NT2/D1 (cell line): ENCODE data around the gene ANKRD9.

Experiments
- DNase-seq: peaks from one replicate; pipeline ENCODE4 v3.0.0-alpha.2; 2011; ENCODE audit warnings: low read depth, low spot score
- H3K27me3 ChIP-seq: 2 replicates; pipeline ENCODE4 v1.6.0; 2011; ENCODE audit warnings: mild to moderate bottlenecking; ENCODE audit not compliant: insufficient read length, insufficient read depth
- H3K36me3 ChIP-seq: 2 replicates; pipeline ENCODE4 v1.6.1; 2011; ENCODE audit warnings: mild to moderate bottlenecking, low read length, mixed read lengths; ENCODE audit not compliant: insufficient read depth, insufficient read length
- H3K4me1 ChIP-seq: 2 replicates; pipeline ENCODE4 v1.5.1; 2011; ENCODE audit not compliant: insufficient read depth, insufficient read length
- H3K4me3 ChIP-seq: 2 replicates; pipeline ENCODE4 v1.5.1; 2011; ENCODE audit warnings: low read depth; ENCODE audit not compliant: insufficient read length
- H3K9ac ChIP-seq: 2 replicates; pipeline ENCODE4 v1.6.0; 2011; ENCODE audit warnings: low read depth; ENCODE audit not compliant: insufficient read length
- H3K9me3 ChIP-seq: 2 replicates; pipeline ENCODE4 v1.5.1; 2011; ENCODE audit warnings: mild to moderate bottlenecking, low read length; ENCODE audit not compliant: insufficient read depth
- SUZ12 ChIP-seq: IDR thresholded peaks from 2 replicates; pipeline ENCODE4 v1.6.1; 2011; ENCODE audit not compliant: insufficient read length, insufficient read depth; ENCODE audit errors: extremely low read depth
- YY1 ChIP-seq: IDR thresholded peaks from 2 replicates; pipeline ENCODE4 v1.6.1; 2011; ENCODE audit not compliant: insufficient read length, insufficient read depth
- ZNF274 ChIP-seq: IDR thresholded peaks from 2 replicates; pipeline ENCODE4 v1.6.1; 2011; ENCODE audit warnings: mild to moderate bottlenecking, low read depth, low read length

The ANKRD9 gene

DNA sequence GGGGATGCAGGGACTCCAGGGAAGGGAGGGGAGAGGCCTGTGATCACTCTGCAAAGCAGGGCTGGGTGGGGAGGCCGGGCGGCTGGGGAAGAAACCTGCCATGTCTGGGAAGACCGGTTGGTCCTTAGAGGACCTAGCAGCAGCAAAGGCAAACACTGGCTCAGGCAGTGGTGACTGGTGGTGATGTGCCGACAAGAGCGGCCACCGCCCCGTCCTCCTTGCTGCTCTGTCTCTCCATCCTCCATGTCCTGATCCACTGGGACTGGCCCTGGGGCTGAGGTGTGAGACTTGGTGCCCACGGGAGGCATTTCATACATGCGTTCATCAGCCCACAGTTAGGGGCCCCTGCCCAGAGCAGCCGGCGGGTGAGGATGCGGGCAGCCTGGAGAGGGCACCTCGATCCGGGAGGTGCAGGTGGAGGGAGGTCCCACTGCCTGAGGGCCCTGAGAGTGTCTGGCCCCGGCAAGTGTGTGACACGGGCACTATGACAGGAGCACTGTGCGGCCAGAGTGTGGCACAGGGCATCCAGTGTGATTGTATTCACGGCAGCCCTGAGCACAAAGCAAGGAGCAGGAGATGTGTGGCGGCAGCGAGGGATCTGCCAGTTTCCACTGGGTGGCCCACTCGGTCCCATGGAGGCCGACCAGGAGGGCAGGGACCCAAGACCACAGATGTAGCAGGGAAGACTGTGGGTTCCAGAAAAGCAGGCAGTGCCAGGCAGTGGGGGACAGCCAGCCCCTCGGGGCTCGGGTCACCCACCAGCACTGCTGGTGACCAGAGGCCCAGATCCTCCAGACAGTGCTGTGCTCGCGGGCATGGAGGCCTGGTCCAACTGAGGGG, 13.9 kb downstream of the ANKRD9 start:
- Histone ChIP-seq H3K4me3 (no peak overlapping the region), H3K36me3 (peaks cover 12% of the 10 kb centered on the region), H3K9me3 (no peaks in the 10 kb centered on the region), H3K27me3 (no peaks in the 10 kb centered on the region), H3K9ac (no peak overlapping the region), H3K4me1 (no peaks in the 10 kb centered on the region)
- DNase-seq = no peak
- TF ChIP-seq YY1 (no peak), SUZ12 (no peak), ZNF274 (no peak)

DNA sequence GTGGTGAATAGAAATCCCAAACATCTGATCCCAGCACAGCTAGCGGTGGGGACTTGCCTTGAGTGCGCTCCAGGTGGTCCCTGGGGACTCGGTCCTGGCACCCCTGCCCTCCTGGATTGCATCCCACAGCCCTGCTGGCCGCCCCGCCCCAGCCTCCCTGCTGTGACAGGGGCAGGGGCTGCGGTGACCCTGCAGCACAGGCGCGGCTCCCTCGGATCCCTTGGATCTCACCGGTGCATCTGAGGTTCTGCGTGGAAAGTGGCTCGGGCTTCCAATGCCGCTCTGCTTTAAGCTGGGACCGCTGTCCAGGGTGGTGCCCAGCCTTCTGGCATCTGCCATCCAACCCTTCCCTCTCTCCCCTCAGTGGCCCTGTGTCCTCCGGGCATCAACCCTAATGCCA, 16.0 kb downstream of the ANKRD9 start:
- Histone ChIP-seq H3K27me3 (no peaks in the 10 kb centered on the region), H3K4me3 (no peak overlapping the region), H3K9me3 (no peaks in the 10 kb centered on the region), H3K9ac (no peak overlapping the region), H3K36me3 (peaks cover 5% of the 10 kb centered on the region), H3K4me1 (no peaks in the 10 kb centered on the region)
- TF ChIP-seq YY1 (no peak), ZNF274 (no peak), SUZ12 (no peak)
- no peak for DNase-seq

DNA sequence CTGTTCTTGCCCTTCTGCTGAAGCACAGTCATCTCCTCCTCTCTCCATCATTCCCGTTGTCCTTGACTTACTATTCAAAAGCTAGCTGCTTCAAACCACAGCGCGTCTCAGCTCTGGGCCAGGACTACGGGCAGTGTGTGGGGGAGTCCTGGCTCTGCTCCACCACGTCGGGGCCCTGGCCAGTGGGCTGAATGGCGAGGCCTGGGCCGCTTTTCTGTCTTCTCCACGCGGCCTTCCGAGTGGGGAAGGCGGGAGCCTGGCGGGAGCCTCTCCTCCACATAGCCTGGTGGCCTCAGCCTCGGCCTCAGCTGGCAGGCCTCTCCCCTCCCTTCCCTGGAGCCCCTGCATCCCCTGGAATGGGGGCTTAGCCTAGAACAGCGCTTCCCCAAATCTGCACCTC, 16.5 kb downstream of the ANKRD9 start:
- no peak for TF ChIP-seq SUZ12
- no peak for TF ChIP-seq YY1
- no peak for TF ChIP-seq ZNF274

DNA sequence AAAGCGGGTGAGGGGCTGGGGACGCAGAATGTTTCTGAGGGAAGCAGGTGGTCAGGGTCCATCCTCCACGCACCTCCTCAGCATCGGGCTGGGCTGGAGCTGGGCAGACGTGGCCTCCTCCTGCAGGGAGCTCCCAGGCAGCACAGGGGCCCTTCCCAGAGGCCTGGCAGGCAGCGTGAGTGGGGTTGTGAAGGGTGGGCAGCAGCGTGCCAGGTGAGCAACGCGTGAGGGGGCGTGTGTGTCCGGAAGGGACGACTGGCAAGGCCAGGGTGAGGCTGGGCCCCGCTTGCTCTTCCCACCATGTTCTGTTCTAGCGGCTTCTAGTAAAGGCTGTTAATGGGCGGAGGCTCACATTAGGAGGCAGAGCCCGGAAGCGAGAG, 17.1 kb downstream of the ANKRD9 start:
- TF ChIP-seq SUZ12 = no peak
- H3K27me3 ChIP-seq = no peaks in the 10 kb centered on the region
- H3K4me3 ChIP-seq = no peak overlapping the region
- no peaks in the 10 kb centered on the region for H3K36me3 ChIP-seq
- H3K9ac ChIP-seq = no peak overlapping the region
- DNase-seq = no peak
- H3K9me3 ChIP-seq = no peaks in the 10 kb centered on the region
- H3K4me1 ChIP-seq = no peaks in the 10 kb centered on the region

More for the DNA sequence above, 16.5 kb downstream of the ANKRD9 start:
- DNase-seq = no peak
- Histone ChIP-seq H3K4me1 (no peaks in the 10 kb centered on the region), H3K9ac (no peak overlapping the region), H3K9me3 (no peaks in the 10 kb centered on the region), H3K36me3 (peaks cover under 1% of the 10 kb centered on the region), H3K4me3 (no peak overlapping the region), H3K27me3 (no peaks in the 10 kb centered on the region)

DNA sequence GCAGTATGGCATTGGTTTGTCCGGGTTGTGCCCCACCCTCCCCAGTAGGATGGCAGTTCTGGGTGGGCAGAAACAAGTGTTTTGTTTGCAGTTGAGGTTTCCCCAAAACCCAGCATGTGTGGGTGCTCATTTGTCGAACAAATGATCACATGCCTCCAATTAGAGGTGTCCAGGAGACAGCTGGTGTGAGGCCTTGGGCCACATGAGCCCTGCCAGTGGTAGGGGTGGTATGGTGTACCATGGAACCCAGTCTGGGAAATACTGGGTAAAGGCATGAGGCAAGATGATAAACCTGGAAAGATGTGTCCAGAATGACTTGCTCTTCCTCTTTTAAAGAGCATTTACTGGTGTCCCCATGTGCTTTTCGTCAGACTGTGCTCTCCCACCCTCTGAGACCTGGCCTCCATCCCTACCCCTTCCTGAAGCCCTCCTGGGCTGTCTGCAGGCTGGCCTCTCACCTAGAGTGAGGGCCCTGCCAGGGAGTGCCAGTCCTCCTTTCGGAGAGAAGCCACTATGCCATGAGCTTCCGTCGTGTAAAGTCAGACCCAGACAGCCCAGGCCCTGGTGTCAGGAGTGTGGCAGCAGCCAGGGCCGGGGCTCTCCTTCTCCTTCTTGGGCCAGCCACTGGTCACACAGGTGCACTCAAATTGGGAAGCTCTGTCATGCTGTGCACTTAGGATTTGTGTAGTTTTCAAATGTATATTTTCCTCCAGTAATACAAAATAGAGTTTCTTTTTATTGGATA, 17.6 kb downstream of the ANKRD9 start:
- Histone ChIP-seq H3K9ac (no peak overlapping the region), H3K27me3 (no peaks in the 10 kb centered on the region), H3K4me1 (no peaks in the 10 kb centered on the region), H3K36me3 (no peaks in the 10 kb centered on the region), H3K9me3 (no peaks in the 10 kb centered on the region), H3K4me3 (no peak overlapping the region)
- no peak for TF ChIP-seq YY1
- TF ChIP-seq SUZ12 = no peak
- no peak for TF ChIP-seq ZNF274
- DNase-seq = no peak

DNA sequence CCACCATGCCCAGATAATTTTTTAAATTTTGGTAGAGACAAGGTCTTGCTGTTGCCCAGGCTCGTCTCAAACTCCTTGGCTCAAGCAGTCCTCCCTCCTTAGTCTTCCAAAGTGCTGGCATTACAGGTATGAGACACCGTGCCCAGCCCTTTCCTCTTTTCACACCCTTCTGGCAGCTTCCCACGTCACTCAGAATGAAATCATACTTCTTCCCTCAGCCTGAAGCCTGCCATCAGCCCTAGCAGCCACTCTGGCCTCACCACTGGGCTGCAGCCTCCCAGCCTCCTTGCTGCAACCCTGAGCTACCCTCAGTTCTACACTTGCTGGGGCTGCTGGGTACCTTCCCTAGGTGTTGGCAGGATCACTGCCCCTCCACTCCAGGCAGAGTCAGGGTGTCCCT, 18.2 kb downstream of the ANKRD9 start:
- no peaks in the 10 kb centered on the region for H3K27me3 ChIP-seq
- no peaks in the 10 kb centered on the region for H3K4me1 ChIP-seq
- H3K36me3 ChIP-seq = no peaks in the 10 kb centered on the region
- H3K9me3 ChIP-seq = no peaks in the 10 kb centered on the region
- H3K9ac ChIP-seq = no peak overlapping the region
- no peak for TF ChIP-seq SUZ12
- TF ChIP-seq ZNF274 = no peak
- TF ChIP-seq YY1 = no peak
- no peak overlapping the region for H3K4me3 ChIP-seq
- no peak for DNase-seq

DNA sequence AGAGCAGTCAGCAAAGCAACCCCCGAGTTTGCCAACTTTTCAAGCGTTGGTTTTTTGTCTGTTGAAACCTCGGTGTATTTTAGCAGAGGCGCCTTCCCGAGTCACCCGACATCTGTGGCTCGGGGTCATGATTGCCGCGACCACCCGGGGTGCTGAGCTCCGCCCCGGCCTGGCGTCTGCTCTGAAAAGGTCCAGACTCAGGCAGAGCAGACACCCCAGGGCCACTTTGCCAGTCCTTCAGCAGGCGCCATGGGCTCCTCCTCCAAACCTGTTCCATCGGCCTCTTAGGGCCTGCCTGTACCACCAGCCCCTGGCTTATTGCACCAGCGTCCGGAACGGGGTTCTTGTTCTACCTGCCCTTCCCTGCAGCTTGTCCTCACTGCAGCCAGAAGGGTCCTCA, 19.1 kb downstream of the ANKRD9 start:
- DNase-seq = no peak
- H3K9ac ChIP-seq = no peak overlapping the region
- no peaks in the 10 kb centered on the region for H3K4me1 ChIP-seq
- H3K27me3 ChIP-seq = no peaks in the 10 kb centered on the region
- no peaks in the 10 kb centered on the region for H3K9me3 ChIP-seq
- H3K4me3 ChIP-seq = no peak overlapping the region
- H3K36me3 ChIP-seq = no peaks in the 10 kb centered on the region
- no peak for TF ChIP-seq YY1
- TF ChIP-seq ZNF274 = no peak
- TF ChIP-seq SUZ12 = no peak

DNA sequence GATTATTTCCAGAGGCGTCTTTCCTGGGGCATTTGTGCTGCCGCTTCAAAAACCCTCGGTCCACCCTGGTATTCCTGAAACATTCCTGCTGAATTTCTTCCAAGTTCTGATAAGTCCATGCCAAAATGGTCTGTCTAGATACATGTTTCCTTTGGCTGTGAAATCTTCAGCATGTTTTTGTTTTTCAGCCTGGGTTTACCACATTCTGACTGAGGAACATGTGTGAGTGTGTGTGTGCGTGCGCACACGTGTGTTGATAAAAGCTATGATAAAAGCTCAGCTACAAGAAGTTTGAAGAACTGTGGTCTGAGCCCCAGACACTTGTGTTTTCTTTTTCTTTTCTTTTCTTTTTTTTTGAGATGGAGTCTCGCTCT, 22.4 kb downstream of the ANKRD9 start:
- no peak for DNase-seq

More for the DNA sequence above, 22.4 kb downstream of the ANKRD9 start:
- Histone ChIP-seq H3K9ac (no peak overlapping the region), H3K9me3 (no peaks in the 10 kb centered on the region), H3K4me1 (no peaks in the 10 kb centered on the region), H3K4me3 (no peak overlapping the region), H3K27me3 (no peaks in the 10 kb centered on the region), H3K36me3 (no peaks in the 10 kb centered on the region)
- TF ChIP-seq SUZ12 = no peak
- no peak for TF ChIP-seq YY1
- TF ChIP-seq ZNF274 = no peak
